HepG2 (cell line): ENCODE data around the gene CDHR4. TPM values are rescaled to one million over a fixed set of nuclear protein-coding genes. Genes with fewer than 3 reads are reported as not detected.

ENCODE experiments used
- BATF2 ChIP-seq: sonication (generic); formaldehyde crosslinking; IDR thresholded peaks from 2 replicates; pipeline ENCODE4 v1.8.0; 2022; ENCODE audit warnings: mild to moderate bottlenecking, missing genetic modification reagents, moderate library complexity
- FOXA1 ChIP-seq, 2 experiments: fragments of 450-650 bp in 1 of 2; sonication (generic) in 1 of 2; formaldehyde crosslinking in 1 of 2; IDR thresholded peaks; 2 replicates each; pipeline versions ENCODE4 v1.4.0 to v1.6.1; 2016 to 2020; ENCODE audit warnings: missing genetic modification reagents in 1 of 2
- MED13 ChIP-seq: sonication (generic); formaldehyde crosslinking; IDR thresholded peaks from 2 replicates; pipeline ENCODE4 v1.5.0; 2020; ENCODE audit warnings: missing genetic modification reagents
- NONO ChIP-seq, 2 experiments: fragments of 450-650 bp in 1 of 2; sonication (generic) in 1 of 2; formaldehyde crosslinking in 1 of 2; IDR thresholded peaks in 1 of 2; conservative IDR thresholded peaks in 1 of 2; 2 replicates each; pipeline versions ENCODE4 v1.6.1 to v1.8.0; 2017 to 2022; ENCODE audit warnings: mild to moderate bottlenecking in 1 of 2, missing genetic modification reagents in 1 of 2, moderate library complexity in 1 of 2
- POGZ ChIP-seq: sonication (generic); formaldehyde crosslinking; IDR thresholded peaks from 2 replicates; pipeline ENCODE4 v1.4.0; 2020; ENCODE audit warnings: mild to moderate bottlenecking, missing genetic modification reagents
- RARG ChIP-seq: sonication (generic); formaldehyde crosslinking; IDR thresholded peaks from 2 replicates; pipeline ENCODE4 v1.4.0; 2020; ENCODE audit warnings: low read depth, mild to moderate bottlenecking, missing genetic modification reagents
- REXO4 ChIP-seq: sonication (generic); formaldehyde crosslinking; IDR thresholded peaks from 2 replicates; pipeline ENCODE4 v1.8.0; 2022; ENCODE audit warnings: missing genetic modification reagents, mild to moderate bottlenecking, borderline replicate concordance
- SMAD3 ChIP-seq: sonication (generic); formaldehyde crosslinking; IDR thresholded peaks from 2 replicates; pipeline ENCODE4 v1.4.0; 2020; ENCODE audit warnings: missing genetic modification reagents
- SP5 ChIP-seq: IDR thresholded peaks from 2 replicates; pipeline ENCODE4 v1.6.1; 2016; ENCODE audit warnings: low read depth, borderline replicate concordance
- USF2 ChIP-seq, 2 experiments: sonication (generic) in 1 of 2; formaldehyde crosslinking in 1 of 2; IDR thresholded peaks; 2 replicates each; pipeline versions ENCODE4 v1.5.1 to v1.6.1; 2011 to 2020; ENCODE audit warnings: borderline replicate concordance in 1 of 2, low read depth in 1 of 2, low read length in 1 of 2, mild to moderate bottlenecking in 1 of 2, missing genetic modification reagents in 1 of 2, moderate library complexity in 1 of 2
- ZBTB38 ChIP-seq: sonication (generic); formaldehyde crosslinking; IDR thresholded peaks from 2 replicates; pipeline ENCODE4 v1.5.1; 2020; ENCODE audit warnings: mild to moderate bottlenecking, missing genetic modification reagents
- ZC3H13 ChIP-seq: sonication (generic); formaldehyde crosslinking; IDR thresholded peaks from 2 replicates; pipeline ENCODE4 v1.8.1; 2023; ENCODE audit warnings: mild to moderate bottlenecking, missing genetic modification reagents, moderate library complexity
- ZIK1 ChIP-seq: sonication (generic); formaldehyde crosslinking; IDR thresholded peaks from 2 replicates; pipeline ENCODE4 v1.5.0; 2020; ENCODE audit warnings: mild to moderate bottlenecking, low read depth, missing genetic modification reagents, borderline replicate concordance
- ZNF17 ChIP-seq: sonication (generic); formaldehyde crosslinking; IDR thresholded peaks from 2 replicates; pipeline ENCODE4 v1.5.0; 2020; ENCODE audit warnings: mild to moderate bottlenecking, missing genetic modification reagents
- ZNF20 ChIP-seq: sonication (generic); formaldehyde crosslinking; IDR thresholded peaks from 2 replicates; pipeline ENCODE4 v1.4.0; 2020; ENCODE audit warnings: mild to moderate bottlenecking, moderate library complexity, missing genetic modification reagents
- ZNF276 ChIP-seq: sonication (generic); formaldehyde crosslinking; IDR thresholded peaks from 2 replicates; pipeline ENCODE4 v1.4.0; 2020; ENCODE audit warnings: mild to moderate bottlenecking, low read depth, missing genetic modification reagents
- ZNF33B ChIP-seq: sonication (generic); formaldehyde crosslinking; IDR thresholded peaks from 2 replicates; pipeline ENCODE4 v1.5.1; 2020; ENCODE audit warnings: mild to moderate bottlenecking, missing genetic modification reagents
- ZNF510 ChIP-seq: sonication (generic); formaldehyde crosslinking; IDR thresholded peaks from 2 replicates; pipeline ENCODE4 v1.4.0; 2020; ENCODE audit warnings: low read depth, mild to moderate bottlenecking, missing genetic modification reagents
- ZNF790 ChIP-seq: sonication (generic); formaldehyde crosslinking; IDR thresholded peaks from 2 replicates; pipeline ENCODE4 v1.8.0; 2022; ENCODE audit warnings: missing genetic modification reagents, mild to moderate bottlenecking, borderline replicate concordance
- polyA plus RNA-seq, 8 experiments: library from polyadenylated mRNA; depleted of rRNA in 3 of 8; stranded (reverse) in 7 of 8; unstranded in 1 of 8; fragments of >200 nt; fragmentation: Illumina TruSeq in 4 of 8; extraction: Trizol in 4 of 8; gene quantifications; 2 replicates each; pipeline versions ENCODE4 v1.2.1 to v1.2.3, GENCODE V29; 2011 to 2016; ENCODE audit warnings: low read depth in 4 of 8, missing spikeins in 1 of 8, mixed read lengths in 1 of 8; ENCODE audit not compliant: insufficient read depth in 1 of 8
- total RNA-seq, 5 experiments: library from RNA; depleted of rRNA; stranded (reverse); fragments of >200 nt; fragmentation: Illumina TruSeq; extraction: Trizol; gene quantifications; 2 replicates each; pipeline ENCODE4 v1.2.3, GENCODE V29; 2016; ENCODE audit warnings: low read depth in 1 of 5
- TF ChIP-seq, protein P1 (sequence below): sonication (generic); formaldehyde crosslinking; IDR thresholded peaks from 2 replicates; pipeline ENCODE4 v1.4.0; 2020; ENCODE audit warnings: mild to moderate bottlenecking, missing genetic modification reagents
- TF ChIP-seq, protein P2 (sequence below): IDR thresholded peaks from 2 replicates; pipeline ENCODE4 v1.6.1; 2016; ENCODE audit warnings: control low read depth

Gene CDHR4
- total and polyA plus RNA-seq, 2 of the 13 experiments (the other 11 are each of a cell fraction or from before 2014, with no cell fraction given) = 0.21 TPM; not detected in 1

DNA sequence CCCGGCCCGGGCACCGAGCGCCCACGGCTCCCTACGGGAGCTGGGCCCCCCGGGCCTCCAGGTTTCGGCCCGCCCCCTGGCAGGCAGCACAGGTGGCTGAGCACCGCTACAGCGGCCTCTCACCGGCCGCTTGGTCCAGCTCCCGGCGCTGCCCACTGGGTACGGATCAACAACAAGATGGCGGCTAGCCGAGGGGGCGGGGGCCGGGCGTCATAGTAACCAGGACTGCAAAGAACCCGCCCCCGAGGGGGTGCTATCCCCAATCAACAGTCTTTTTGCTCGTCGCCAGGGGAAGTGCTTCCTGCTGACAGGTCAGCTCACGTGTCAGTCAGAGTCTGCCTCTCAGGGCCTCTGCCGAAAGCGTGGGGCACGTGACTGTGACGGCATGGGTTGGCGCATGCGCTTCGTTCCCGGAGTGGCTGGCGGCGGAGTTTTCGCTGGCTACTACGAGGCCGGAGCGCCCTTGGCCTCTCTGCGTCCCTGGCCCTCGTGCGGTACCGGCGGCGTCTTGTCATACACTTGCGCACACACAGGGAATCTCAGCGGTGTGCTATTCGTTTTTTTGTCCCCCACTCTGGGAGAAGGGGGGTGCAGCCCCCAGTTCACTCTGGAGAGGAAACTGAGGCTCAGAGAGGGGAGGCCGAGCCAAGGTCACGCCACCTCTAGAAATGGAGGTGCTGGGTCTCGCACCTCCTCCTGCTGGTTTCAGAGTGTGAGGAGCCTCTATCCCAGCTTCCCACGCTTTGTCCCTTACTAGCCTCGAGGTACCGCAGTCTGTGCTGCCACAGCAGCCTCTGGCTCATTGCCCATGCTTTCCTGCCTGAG, 13.1 kb downstream of the CDHR4 start, which contains the start of gene IP6K1 (continued):
- no peak for TF ChIP-seq NONO (IDR thresholded peaks at IDR 0.05)
- peak; percentile 89 for TF ChIP-seq NONO (CRISPR knock-in tag; conservative IDR thresholded peaks at IDR 0.05)
- TF ChIP-seq ZNF790 (CRISPR knock-in tag) = peak; percentile 85; the same call in 1 of the 2 replicates
- TF ChIP-seq ZBTB38 = peak; percentile 82
- TF ChIP-seq MED13 (CRISPR knock-in tag) = peak; percentile 61
- TF ChIP-seq REXO4 = 0 out of 2 replicates have a peak, but pooled peaks have one; percentile 50
- 0 out of 2 replicates have a peak, but pooled peaks have one; percentile 34 for TF ChIP-seq ZNF276
- TF ChIP-seq, protein P1, sequence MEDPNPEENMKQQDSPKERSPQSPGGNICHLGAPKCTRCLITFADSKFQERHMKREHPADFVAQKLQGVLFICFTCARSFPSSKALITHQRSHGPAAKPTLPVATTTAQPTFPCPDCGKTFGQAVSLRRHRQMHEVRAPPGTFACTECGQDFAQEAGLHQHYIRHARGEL = 0 out of 2 replicates have a peak, but pooled peaks have one; percentile 39
- no peak for TF ChIP-seq FOXA1 (IDR thresholded peaks at IDR 0.05)
- TF ChIP-seq FOXA1 (CRISPR knock-in tag; IDR thresholded peaks at IDR 0.05) = no peak
- 0 out of 2 replicates have a peak, but pooled peaks have one; percentile 9 for TF ChIP-seq SP5
- no peak for TF ChIP-seq ZNF20 (CRISPR knock-in tag)
- TF ChIP-seq ZNF17 = no peak
- no peak for TF ChIP-seq RARG (CRISPR knock-in tag)
- TF ChIP-seq, protein P2, sequence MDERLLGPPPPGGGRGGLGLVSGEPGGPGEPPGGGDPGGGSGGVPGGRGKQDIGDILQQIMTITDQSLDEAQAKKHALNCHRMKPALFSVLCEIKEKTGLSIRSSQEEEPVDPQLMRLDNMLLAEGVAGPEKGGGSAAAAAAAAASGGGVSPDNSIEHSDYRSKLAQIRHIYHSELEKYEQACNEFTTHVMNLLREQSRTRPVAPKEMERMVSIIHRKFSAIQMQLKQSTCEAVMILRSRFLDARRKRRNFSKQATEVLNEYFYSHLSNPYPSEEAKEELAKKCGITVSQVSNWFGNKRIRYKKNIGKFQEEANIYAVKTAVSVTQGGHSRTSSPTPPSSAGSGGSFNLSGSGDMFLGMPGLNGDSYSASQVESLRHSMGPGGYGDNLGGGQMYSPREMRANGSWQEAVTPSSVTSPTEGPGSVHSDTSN (CRISPR knock-in tag) = peak; percentile 99
- TF ChIP-seq ZC3H13 = peak; percentile 70; the same call in 1 of the 2 replicates
- no peak for TF ChIP-seq SMAD3 (CRISPR knock-in tag)
- 0 out of 2 replicates have a peak, but pooled peaks have one; percentile 19 for TF ChIP-seq ZNF33B
- 0 out of 2 replicates have a peak, but pooled peaks have one; percentile 21 for TF ChIP-seq BATF2 (CRISPR knock-in tag)
- peak; percentile 99 for TF ChIP-seq USF2 (IDR thresholded peaks at IDR 0.05; ENCODE audit: low read depth, low read length)
- TF ChIP-seq USF2 (CRISPR knock-in tag; IDR thresholded peaks at IDR 0.05; ENCODE audit: borderline replicate concordance) = peak; percentile 99; the same call in 1 of the 2 replicates
- TF ChIP-seq POGZ (CRISPR knock-in tag) = peak; percentile 76
- 0 out of 2 replicates have a peak, but pooled peaks have one; percentile 52 for TF ChIP-seq ZIK1 (CRISPR knock-in tag)
- 0 out of 2 replicates have a peak, but pooled peaks have one; percentile 57 for TF ChIP-seq ZNF510
